ENCODE measurements around the gene CCDC127. TPM values are rescaled to one million over a fixed set of nuclear protein-coding genes. Genes with fewer than 3 reads are reported as not detected.

Gene CCDC127
- total and polyA plus RNA-seq, 2 of the 4 experiments (the other 2 are of a cell fraction), result 3.2 to 3.9 TPM

- Histone ChIP-seq H3K27ac (ENCODE audit: insufficient read depth, low read length) (no peak overlapping the region), H4K91ac (ENCODE audit: insufficient read depth, low read depth, low read length) (no peak overlapping the region), H4K5ac (ENCODE audit: low read depth, low read length) (no peak overlapping the region), H3K4ac (ENCODE audit: low read depth, low read length) (no peak overlapping the region), H3K9me1 (ENCODE audit: insufficient read depth, low read length) (peaks cover 3% of the 10 kb centered on the region; the same call in 1 of the 2 replicates), H3K36me3 (ENCODE audit: control insufficient read depth, insufficient read depth, low read length) (no peaks in the 10 kb centered on the region), H3K79me1 (ENCODE audit: low read depth in 1 of 2, low read length in 2 of 2) (no peaks in the 10 kb centered on the region), H2BK120ac (ENCODE audit: low read depth, low read length) (no peak overlapping the region), H2AFZ (replicated peaks; ENCODE audit: low read length, poor library complexity) (no peak overlapping the region), H3K18ac (ENCODE audit: low read depth, low read length) (no peak overlapping the region), H3K4me1 (ENCODE audit: control insufficient read depth, insufficient read depth, low read length) (no peaks in the 10 kb centered on the region), H4K8ac (ENCODE audit: low read depth in 2 of 2, low read length in 2 of 2) (no peak overlapping the region), H3K4me3 (ENCODE audit: insufficient read depth, low read depth, low read length) (no peak overlapping the region), H3K9ac (ENCODE audit: low read depth, low read length) (no peak overlapping the region), H3K14ac (replicated peaks; ENCODE audit: low read depth, low read length) (no peak overlapping the region), H3K9me3 (ENCODE audit: control insufficient read depth, insufficient read depth, low read length) (no peaks in the 10 kb centered on the region), H3K4me2 (ENCODE audit: low read depth, low read length) (no peak overlapping the region), H2AK5ac (ENCODE audit: low read depth, low read length) (no peak overlapping the region), H2BK5ac (ENCODE audit: low read depth, low read length, poor library complexity, severe bottlenecking) (no peak overlapping the region), H2BK15ac (ENCODE audit: low read depth, low read length) (no peak overlapping the region), H4K20me1 (ENCODE audit: insufficient read depth, low read length) (peaks cover 2% of the 10 kb centered on the region; the same call in 1 of the 2 replicates), H3K23ac (ENCODE audit: low read depth, low read length) (no peak overlapping the region), H3K56ac (ENCODE audit: extremely low read depth, insufficient read depth, low read length) (no peak overlapping the region), H2BK20ac (ENCODE audit: low read depth, low read length) (no peak overlapping the region), H2AK9ac (replicated peaks; ENCODE audit: low read depth, low read length, poor library complexity) (no peak overlapping the region), H3K27me3 (ENCODE audit: control insufficient read depth, insufficient read depth, low read length) (peaks cover 12% of the 10 kb centered on the region; the same call in 1 of the 2 replicates)
- in situ Hi-C loops (cut with MboI; ENCODE audit: low sequenced_read_pairs) (no loop called here), intact Hi-C loops (cut with micrococcal nuclease) (no loop called here), dilution Hi-C loops (cut with HindIII; ENCODE audit: low sequenced_read_pairs, unreplicated experiment) (no loop called here)
- DNase-seq, result no peak
- TF ChIP-seq FOS (IDR thresholded peaks at IDR 0.05; ENCODE audit: low read depth, low read length) (no peak), RAD21 (IDR thresholded peaks at IDR 0.05; ENCODE audit: low read length) (no peak), POLR2A (IDR thresholded peaks at IDR 0.05; ENCODE audit: low read depth, low read length) (no peak), CEBPB (IDR thresholded peaks at IDR 0.05; ENCODE audit: low read depth, low read length) (no peak), SMC3 (IDR thresholded peaks at IDR 0.05; ENCODE audit: low read depth, low read length) (no peak), RFX5 (IDR thresholded peaks at IDR 0.05; ENCODE audit: low read depth, low read length) (no peak), CHD1 (IDR thresholded peaks at IDR 0.05; ENCODE audit: low read depth, low read length) (no peak)
- no peak for ATAC-seq (ENCODE audit: low read depth)
- no TSS peak for BruUV-seq (replicated peaks)
- ChIA-PET CTCF (interaction anchor here (0.6 kb wide), 1 partner anchor 134 kb away, joined by 3 read pairs; no protein-coding TSS in a partner anchor), POLR2A (ENCODE audit: unreplicated experiment) (no interaction called here)
- 80% methylated on average over 26 of the region's 46 CpGs; no CpG with 5 or more reads in 1 of the 2 experiments for WGBS, 2 experiments (ENCODE audit: extremely low coverage in 2 of 2, insufficient read length in 1 of 2)
These were observed 25.8 kb downstream of the CCDC127 start for GRCh38 chr5:191949-192690.
